Measurements from ENCODE around the gene BPTF.
"Not testable (repeated sequence)": the region's sequence is repeated elsewhere in the genome, so short reads cannot be mapped to it uniquely, and the experiment has no call there.

BPTF gene

DNA sequence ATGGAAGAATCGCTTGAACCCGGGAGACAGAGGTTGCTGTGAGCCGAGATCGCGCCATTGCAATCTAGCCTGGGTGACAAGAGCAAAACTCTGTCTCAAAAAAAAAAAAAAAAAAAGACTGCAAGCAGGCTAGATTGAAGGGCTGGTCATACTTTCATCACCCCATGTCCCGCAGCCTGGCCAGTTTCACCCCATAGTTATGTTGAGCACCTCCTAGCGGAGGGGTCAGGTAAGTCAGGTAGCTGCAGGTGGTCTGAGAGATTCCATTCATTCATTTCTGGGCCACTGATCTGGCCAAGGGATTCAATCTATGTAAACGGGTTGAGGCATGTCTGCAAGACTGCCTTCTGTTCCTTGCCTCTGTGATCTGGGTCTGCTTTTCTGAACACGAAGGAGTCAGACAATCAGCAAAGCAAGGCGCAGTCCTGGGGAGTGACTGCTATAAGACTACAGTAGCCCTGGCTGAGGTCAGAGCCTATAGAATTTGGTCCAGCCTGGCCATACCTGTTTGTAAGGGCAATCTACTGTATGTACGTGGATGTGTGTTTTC is 23.6 kb upstream of the BPTF start:
- DNase-seq (ENCODE audit: low read depth), result no peak
- H3K4me3 ChIP-seq (replicated peaks; ENCODE audit: low read depth, low read length), result no peak overlapping the region
- TF ChIP-seq, protein P1, sequence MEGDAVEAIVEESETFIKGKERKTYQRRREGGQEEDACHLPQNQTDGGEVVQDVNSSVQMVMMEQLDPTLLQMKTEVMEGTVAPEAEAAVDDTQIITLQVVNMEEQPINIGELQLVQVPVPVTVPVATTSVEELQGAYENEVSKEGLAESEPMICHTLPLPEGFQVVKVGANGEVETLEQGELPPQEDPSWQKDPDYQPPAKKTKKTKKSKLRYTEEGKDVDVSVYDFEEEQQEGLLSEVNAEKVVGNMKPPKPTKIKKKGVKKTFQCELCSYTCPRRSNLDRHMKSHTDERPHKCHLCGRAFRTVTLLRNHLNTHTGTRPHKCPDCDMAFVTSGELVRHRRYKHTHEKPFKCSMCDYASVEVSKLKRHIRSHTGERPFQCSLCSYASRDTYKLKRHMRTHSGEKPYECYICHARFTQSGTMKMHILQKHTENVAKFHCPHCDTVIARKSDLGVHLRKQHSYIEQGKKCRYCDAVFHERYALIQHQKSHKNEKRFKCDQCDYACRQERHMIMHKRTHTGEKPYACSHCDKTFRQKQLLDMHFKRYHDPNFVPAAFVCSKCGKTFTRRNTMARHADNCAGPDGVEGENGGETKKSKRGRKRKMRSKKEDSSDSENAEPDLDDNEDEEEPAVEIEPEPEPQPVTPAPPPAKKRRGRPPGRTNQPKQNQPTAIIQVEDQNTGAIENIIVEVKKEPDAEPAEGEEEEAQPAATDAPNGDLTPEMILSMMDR (IDR thresholded peaks at IDR 0.05; ENCODE audit: low read length, missing control alignments), result peak; percentile 3

DNA sequence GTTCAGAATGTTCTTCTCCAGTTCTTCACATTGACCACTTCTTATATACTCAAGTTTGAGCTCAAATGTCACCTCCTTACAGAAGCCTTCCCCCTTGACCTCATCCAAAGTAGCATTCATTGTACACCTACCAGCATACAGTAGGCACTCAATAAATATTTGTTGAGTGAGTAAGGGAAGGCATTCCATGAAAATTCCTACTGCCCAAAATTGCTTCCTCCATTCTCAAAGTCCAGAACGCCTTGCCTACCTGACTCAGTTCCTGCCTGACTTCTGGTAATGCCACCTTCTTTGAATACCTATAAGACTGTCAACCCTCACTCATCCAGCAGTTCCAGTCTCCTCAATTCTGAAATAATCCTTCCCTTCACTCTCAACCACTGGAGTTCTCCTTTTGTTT is 14.8 kb upstream of the BPTF start:
- DNase-seq (ENCODE audit: low read depth), result no peak
- no peak overlapping the region for H3K4me3 ChIP-seq (replicated peaks; ENCODE audit: low read depth, low read length)
- TF ChIP-seq, protein P1 (IDR thresholded peaks at IDR 0.05; ENCODE audit: low read length, missing control alignments), result no peak

DNA sequence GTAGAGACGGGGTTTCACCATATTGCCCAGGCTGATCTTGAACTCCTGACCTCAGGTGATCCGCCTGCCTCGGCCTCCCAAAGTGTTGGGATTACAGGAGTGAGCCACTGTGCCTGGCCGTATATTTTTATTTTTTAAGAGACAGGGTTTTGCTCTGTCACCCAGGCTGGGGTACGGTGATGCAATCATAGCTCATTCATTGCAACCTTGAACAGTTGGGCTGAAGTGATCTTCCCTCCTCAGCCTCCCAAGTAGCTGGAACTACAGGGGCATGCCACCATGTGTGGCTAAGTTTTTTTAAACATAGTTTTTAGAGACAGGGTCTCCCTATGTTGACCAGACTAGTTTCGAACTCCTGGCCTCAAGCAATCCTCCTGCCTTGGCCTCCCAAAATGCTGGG is 12.9 kb upstream of the BPTF start:
- H3K4me3 ChIP-seq (replicated peaks; ENCODE audit: low read depth, low read length); DNase-seq (ENCODE audit: low read depth): not testable (repeated sequence)

DNA sequence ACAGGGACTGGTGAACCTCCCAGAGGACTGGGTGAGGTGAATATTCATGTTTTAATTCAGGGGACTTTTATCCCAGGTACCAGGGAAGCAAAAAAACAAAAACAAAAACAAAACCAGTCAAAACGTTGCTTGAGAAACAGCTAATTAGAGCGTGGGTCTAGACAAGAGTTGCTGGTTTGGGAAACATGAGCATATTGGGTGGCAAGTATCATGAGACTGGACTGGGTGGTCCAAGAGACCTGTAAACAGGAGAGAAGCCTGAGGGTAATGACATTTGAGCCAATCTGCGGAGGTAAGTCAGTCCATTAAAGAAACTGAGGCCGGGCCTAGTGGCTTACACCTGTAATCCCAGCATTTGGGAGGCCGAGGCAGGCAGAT is 11.5 kb upstream of the BPTF start:
- no peak overlapping the region for H3K4me3 ChIP-seq (replicated peaks; ENCODE audit: low read depth, low read length)
- TF ChIP-seq, protein P1 (IDR thresholded peaks at IDR 0.05; ENCODE audit: low read length, missing control alignments), result no peak
- no peak for DNase-seq (ENCODE audit: low read depth)

DNA sequence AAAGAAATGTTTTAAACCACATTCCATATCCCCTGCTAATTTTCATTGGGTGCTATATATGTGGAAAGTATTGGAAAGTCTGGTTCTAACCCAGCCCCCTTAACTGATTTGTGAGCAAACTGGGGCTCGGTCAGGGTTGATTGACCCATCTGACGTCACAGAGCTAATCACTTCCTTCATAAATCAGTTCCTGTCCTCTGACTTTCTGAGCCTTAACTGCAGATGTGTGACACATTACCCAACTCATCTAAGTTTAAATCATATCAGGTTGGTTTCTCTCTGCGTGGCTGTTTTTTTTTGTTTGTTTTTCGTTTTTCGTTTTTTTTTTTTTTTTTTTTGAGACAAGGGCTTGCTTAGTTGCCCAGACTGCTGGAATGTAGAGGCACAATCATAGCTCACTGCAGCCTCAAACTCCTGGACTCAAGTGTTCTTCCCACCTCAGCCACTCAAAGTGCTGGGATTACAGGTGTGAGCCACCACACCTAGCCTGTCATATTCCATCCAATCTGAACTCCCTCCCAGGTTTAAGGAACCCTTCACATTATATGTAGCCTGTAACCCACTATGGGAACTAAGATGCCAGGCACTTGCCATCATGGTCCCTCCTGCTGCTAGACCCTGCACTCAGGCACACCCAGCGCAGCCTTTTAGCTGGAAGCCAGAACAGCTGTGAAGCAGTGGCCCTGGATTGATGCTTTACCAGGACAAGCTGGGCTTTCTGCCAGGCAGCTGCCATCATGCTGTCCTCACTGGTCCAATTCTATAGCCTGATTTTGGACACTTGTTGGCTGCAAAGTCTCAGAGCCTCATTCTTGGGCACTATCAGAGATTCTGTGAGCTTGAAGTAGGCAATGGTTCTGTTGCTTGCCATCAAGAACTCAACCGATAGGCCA is 6.9 kb upstream of the BPTF start:
- TF ChIP-seq, protein P1 (IDR thresholded peaks at IDR 0.05; ENCODE audit: low read length, missing control alignments), result no peak
- DNase-seq (ENCODE audit: low read depth), result no peak
- no peak overlapping the region for H3K4me3 ChIP-seq (replicated peaks; ENCODE audit: low read depth, low read length)

DNA sequence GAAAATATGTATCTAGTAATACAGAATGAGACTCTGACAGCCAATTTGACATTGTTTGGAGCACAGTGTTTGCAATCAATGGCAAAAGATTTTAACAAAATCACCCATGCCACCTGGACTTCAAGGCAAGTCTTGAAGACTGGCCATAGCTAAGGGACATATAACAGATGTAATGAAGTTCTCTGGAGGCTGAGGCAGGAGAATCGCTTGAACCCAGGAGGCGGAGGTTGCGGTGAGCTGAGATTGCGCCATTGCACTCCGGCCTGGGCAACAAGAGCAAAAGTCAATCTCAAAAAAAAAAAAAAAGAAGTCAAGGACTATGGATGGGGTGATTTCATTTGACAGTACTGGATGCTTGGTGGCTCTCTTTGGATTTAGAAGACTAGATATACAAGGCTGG is 5.6 kb upstream of the BPTF start:
- TF ChIP-seq, protein P1 (IDR thresholded peaks at IDR 0.05; ENCODE audit: low read length, missing control alignments), result no peak
- no peak overlapping the region for H3K4me3 ChIP-seq (replicated peaks; ENCODE audit: low read depth, low read length)

DNA sequence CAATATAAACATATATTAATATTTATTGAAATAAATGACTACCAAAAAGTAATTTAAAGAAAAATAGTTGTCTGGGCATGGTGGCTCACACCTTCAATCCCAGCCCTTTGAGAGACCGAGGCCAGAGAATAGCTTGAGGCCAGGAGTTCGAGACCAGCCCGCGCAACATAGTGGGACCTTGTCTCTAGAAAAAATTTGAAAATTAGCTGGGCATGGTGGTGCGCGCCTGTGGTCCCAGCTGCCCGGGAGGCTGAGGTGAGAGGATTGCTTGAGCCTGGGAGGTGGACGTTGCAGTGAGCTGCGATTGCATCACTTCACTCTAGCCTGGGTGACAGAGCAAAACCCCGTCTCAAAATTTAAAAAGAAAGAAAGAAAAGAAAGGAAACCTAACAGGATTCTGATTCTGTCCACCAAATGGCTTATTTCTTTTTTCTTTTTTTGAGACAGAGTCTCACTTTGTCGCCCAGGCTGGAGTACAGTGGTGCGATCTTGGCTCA is 3.4 kb upstream of the BPTF start:
- H3K4me3 ChIP-seq (replicated peaks; ENCODE audit: low read depth, low read length), result no peak overlapping the region
- DNase-seq (ENCODE audit: low read depth), result no peak
- TF ChIP-seq, protein P1 (IDR thresholded peaks at IDR 0.05; ENCODE audit: low read length, missing control alignments), result no peak

More for the DNA sequence above, 5.6 kb upstream of the BPTF start:
- no peak for DNase-seq (ENCODE audit: low read depth)

DNA sequence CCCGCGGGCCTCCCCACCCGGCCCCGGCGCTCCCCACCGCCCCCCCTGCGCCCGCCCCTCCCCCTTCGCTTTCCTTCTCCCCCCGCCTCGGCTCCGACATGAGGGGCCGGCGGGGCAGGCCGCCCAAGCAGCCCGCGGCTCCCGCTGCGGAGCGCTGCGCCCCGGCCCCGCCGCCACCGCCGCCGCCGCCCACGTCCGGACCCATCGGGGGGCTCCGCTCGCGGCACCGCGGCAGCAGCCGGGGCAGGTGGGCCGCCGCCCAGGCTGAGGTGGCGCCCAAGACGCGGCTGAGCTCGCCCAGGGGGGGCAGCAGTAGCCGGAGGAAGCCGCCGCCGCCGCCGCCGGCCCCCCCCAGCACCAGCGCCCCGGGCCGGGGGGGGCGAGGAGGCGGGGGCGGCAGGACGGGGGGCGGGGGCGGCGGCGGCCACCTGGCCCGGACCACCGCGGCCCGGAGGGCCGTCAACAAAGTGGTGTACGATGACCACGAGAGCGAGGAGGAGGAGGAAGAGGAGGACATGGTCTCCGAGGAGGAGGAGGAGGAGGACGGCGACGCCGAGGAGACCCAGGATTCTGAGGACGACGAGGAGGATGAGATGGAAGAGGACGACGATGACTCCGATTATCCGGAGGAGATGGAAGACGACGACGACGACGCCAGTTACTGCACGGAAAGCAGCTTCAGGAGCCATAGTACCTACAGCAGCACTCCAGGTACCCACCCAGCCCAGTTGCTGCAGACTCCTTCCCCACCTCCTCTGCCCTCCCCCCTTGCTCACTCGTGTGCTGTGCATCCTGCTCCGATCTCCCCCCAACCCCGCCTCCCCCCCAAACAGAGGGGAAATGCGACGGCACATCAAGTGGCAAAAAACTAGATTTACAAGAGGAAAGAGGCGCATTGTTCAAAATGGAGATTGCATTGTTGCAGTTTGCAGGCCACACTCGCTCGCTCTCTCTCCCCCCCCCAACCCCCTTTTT is 611 bp downstream of the BPTF start:
- peak; percentile 30 for DNase-seq (ENCODE audit: low read depth)
- H3K4me3 ChIP-seq (replicated peaks; ENCODE audit: low read depth, low read length), result peak overlapping the region; percentile 85
